ENCODE results near the gene IL4R.
"Not testable (repeated sequence)": the region's sequence is repeated elsewhere in the genome, so short reads cannot be mapped to it uniquely, and the experiment has no call there.

Gene IL4R

GRCh38 chr16:27316038-27316680, 2.4 kb downstream of the IL4R start:
- no peak for DNase-seq

GRCh38 chr16:27317320-27317719, 3.5 kb downstream of the IL4R start:
- DNase-seq: no peak

DNA sequence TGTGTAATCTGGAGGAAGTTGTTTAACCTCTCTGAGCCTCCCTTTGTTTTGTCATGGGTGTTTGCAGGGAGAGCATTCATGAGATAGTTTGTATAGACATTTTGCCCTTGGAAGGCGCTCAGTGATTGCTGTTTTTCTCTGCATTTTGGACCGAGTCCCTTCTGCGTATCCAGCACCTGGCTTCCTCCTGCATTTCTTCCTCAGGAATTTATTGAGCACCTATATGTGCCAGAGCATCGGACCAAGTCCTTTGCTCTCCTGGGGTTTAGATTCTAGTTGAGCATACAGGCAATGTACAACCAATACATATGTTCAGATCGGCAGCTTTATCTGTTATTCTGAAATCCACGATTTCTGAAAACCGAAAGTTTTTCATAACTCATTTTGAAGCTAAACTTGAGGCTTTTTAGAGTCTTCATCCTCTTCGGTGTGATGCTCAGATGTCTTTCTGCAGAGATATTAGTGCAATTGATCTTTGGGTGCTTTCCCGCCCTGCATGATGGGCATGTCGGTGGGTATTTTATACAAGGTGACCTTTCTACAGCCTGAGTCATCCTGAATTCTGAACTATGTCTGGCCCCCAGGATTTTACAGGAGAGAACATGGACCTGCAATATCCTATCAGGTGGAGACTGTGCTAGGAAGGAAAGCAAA, 4.1 kb downstream of the IL4R start:
- no peak for DNase-seq

DNA sequence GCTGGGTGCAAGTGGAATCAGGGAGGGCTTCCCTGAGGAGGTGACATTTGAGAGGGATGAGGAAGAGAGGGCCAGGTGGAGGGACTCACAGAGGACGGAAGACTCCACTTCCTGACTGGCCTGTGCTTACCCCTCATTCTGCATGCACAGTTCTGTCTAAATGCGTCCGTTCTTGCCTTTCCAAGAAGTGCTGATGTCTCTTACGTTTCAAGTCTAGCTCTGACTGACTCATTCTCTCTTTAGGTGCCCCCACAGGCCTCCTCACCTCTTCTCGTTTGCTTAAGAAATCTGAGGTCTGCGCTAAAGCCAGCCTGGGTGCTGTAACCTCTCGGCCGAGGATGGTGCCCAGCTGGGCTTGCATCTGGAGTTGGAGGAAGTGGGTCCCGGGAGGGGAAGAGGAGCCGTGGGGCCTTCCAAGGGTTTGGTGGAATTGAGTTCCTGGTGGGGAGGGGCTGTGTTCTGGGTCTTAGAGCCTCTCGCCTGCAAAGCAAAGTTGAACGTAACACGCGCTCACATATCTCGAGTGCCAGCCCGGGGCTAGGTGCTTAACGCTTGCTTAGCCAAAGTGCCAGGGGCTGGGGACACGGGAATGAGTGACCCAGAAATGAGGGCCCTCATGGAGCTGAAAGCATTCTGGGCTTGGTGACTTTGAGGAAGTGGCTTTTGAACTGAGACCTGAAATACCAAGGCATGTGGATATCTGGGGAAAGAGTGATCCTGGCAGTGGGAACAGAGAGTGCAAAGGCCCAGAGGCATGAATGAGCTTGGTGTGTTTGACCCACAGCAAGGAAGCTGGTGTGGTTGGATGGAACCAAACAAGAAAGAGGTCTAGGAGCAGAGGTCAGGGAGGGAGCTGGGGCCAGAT, 4.8 kb downstream of the IL4R start:
- no peak for DNase-seq

- DNase-seq: no peak
Measured at GRCh38 chr16:27319257-27319965, 5.6 kb downstream of the IL4R start.

- DNase-seq: no peak
Measured at GRCh38 chr16:27320261-27321012, 6.7 kb downstream of the IL4R start.

DNA sequence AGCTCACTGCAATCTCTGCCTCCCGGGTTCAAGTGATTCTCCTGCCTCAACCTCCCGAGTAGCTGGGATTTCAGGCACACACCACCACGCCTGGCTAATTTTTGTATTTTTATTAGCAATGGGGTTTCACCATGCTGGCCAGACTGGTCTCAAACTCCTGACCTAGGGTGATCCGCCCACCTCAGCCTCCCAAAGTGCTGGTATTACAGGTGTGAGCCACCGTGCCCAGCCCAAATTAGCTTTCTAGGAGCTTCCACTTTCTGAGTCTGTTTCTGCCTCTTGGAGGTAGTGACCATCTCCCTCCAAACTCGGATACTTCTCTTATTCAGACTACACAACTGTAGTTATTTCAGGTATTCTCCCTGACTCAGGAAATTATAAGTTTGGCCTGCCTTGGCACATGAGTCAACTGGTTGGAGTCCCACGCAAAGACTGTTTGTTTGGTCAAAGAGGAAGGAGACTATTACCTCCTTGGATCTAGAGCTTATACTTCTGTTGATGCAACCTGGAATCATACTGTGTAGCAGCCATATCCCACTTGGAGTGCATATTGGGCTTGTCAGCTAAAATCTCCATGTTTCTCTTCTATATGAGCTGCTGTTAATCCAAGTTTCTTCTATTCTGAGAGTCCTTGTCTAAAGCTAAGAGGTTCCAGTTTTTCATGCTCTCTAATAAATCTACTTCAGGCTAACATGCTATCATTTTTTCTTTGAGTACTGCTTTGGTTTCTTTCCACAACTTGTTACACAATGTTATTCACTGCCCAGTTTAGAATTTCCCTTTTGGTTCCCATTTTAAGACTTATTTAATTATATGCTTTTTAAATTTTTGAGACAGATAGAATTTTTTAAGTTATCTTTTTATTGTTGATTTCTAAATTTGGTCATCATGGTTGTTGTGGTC, 7.5 kb downstream of the IL4R start:
- DNase-seq: no peak

- no peak for DNase-seq
Measured at GRCh38 chr16:27322858-27323780, 9.3 kb downstream of the IL4R start.

DNA sequence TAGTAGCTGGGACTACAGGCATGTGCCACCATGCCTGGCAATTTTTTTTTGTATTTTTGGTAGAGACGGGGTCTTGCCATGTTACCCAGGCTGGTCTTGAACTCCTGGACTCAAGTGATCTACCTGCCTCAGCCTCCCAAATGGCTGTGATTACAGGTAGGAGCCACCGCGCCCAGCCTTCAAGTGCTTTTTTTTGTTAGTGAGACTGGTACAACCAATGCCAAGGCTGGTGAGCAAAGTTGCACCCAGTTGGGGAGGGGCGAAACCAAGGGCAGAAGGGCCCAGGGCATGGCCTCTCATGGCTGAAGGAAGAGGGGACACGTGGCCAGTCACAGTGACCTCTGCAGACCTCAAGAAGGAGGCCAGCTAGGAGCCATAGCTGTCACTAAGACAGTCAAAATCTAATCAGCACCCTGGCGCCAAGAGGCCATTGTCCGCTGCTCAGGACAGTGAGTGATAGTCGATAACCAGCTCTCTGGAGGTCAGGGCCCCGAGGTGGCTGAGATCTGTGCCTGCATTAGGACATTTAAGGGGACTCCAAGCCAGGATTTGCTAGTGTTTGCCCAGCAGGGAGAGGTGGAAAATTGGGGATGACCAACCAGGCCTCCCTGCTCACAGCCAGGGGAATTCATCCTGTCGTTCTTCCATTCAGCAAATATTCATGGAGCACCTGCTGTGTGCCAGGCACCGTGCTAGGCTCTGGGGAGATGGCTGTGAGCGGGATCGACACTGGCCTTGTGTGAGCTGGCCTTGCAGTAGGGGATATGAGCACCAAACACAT, 10.2 kb downstream of the IL4R start:
- no peak for DNase-seq

GRCh38 chr16:27324851-27325301, 11.1 kb downstream of the IL4R start:
- DNase-seq: no peak

GRCh38 chr16:27325736-27326135, 12.0 kb downstream of the IL4R start:
- DNase-seq: no peak

DNA sequence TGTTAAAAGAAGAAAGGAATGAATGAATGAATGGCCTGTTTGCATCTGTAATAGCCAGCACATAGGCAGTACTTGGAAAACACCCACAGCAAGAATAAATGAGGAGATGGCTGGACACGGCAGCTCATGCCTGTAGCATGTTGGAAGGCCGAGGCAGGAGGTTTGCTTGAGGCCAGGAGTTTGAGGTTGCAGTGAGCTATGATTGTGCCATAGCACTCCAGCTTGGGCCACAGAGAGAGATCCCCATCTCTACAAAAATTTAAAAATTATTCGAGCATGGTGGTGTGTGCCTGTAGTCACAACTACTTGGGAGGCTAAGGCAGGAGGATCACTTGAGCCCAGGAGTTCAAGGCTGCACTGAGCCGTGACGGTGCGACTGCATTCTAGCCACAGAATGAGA, 12.5 kb downstream of the IL4R start:
- DNase-seq: no peak

- peak; percentile 23 for DNase-seq
Measured at GRCh38 chr16:27326738-27327585, 13.2 kb downstream of the IL4R start.

DNA sequence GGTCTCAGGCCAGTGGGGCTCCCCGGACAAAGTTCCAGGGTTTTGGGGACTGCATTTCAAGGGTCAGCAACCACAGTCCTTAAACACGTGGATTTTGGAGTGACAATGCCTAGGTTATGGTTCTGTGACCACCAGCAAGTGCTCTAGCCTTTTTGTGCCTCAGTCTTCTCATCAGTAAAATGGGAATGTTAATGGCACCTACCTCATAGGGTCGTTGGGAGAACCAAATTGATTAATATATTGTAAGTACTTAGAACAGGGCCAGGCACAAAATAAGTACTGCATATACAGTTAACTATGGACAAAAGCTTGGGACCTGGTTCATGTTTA, 13.8 kb downstream of the IL4R start:
- no peak for DNase-seq

DNA sequence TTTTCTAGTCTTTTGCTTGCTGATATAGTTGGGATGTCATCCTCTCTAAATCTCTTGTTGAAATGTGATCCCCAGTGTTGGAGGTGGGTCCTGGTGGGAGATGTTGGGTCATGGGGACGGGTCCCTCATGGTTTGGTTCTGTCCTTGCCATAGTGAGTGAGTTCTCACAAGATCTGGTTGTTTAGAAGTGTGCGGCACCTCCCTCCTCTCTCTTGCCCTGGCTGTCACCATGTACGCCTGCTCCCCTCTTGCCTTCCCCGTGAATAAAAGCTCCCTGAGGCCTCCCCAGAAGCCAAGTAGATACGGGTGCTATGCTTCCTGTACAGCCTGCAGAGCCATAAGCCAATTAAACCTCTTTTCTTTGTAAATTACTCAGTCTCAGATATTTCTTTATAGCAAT, 15.2 kb downstream of the IL4R start:
- DNase-seq: no peak

DNA sequence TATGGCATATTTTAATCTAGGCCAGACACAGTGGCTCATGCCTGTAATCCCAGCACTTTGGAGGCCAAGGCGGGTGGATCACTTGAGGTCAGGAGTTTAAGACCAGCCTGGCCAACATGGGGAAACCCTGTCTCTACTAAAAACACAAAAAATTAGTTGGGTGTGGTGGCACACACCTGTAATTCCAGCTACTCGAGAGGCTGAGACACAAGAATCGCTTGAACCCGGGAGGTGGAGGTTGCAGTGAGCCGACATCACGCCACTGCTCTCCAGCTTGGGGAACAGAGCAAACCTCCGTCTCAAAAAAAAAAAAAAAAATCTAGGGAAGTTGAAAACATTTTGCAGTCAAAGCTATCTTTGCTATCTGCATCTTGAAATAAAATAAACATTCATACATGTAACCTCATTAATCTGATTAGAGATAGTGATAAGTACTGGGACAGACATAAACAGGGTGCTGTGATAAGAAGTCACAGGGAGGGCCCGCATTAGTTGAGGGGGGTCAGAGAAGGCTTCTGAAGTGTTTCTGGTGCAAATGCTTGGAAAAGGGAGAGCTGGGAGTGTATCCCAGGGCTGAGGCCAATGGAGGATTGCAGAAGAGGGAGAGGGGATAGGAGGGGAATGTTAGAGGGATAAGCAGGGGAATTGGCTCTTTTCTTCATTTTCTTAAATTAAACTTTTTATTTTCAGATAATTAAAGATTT, 15.8 kb downstream of the IL4R start:
- not testable (repeated sequence) for DNase-seq

- DNase-seq: no peak
Measured at GRCh38 chr16:27330542-27330941, 16.8 kb downstream of the IL4R start.

- DNase-seq: no peak
Measured at GRCh38 chr16:27332105-27332504, 18.3 kb downstream of the IL4R start.

Measured in DMS 273 treated with DMSO at 0.1 percent for 48 hours (cell line).